Mucosa of descending colon (tissue), 3 donors: ENCODE results near the gene STK40. TPM values are rescaled to one million over a fixed set of nuclear protein-coding genes. Genes with fewer than 3 reads are reported as not detected.

Experiments used
- ATAC-seq: fragments of 200-7000 bp; cut with Tn5 transposase; one replicate; pipeline ENCODE4 v1.9.1; 2020; ENCODE audit warnings: mild to moderate bottlenecking, moderate library complexity
- DNase-seq, 3 donors: peaks; one replicate each; pipeline ENCODE4 v3.0.0-alpha.2; 2020
- H3K36me3 ChIP-seq: fragments of 200-600 bp; one replicate; pipeline ENCODE4 v1.8.0; 2021; ENCODE audit warnings: low read depth, mild to moderate bottlenecking
- H3K4me1 ChIP-seq: fragments of 200-600 bp; one replicate; pipeline ENCODE4 v1.8.0; 2021; ENCODE audit warnings: low read depth, mild to moderate bottlenecking
- H3K4me3 ChIP-seq: fragments of 200-600 bp; one replicate; pipeline ENCODE4 v1.8.0; 2021; ENCODE audit warnings: mild to moderate bottlenecking
- H3K9me3 ChIP-seq: fragments of 200-600 bp; one replicate; pipeline ENCODE4 v1.8.0; 2021; ENCODE audit warnings: mild to moderate bottlenecking
- CTCF ChIP-seq: fragments of 200-600 bp; IDR thresholded peaks from one replicate; pipeline ENCODE4 v1.8.0; 2022; ENCODE audit warnings: antibody characterized with exemption, mild to moderate bottlenecking
- intact Hi-C, 2 donors: fragments of 100-400 bp; cut with DNase I in 1 of 2; cut with micrococcal nuclease in 1 of 2; formaldehyde crosslinking; loops; one replicate each; pipeline versions ENCODE4 v1.11.0 to v1.11.1; 2022; cut with DNase I, micrococcal nuclease
- total RNA-seq, 3 donors: library from RNA; stranded (reverse); fragmentation: NEBNext Ultra II Directional in 2 of 3; extraction: Animal tissue kit (Norgen Biotek cat#: 25700) in 2 of 3; gene quantifications; one replicate each; pipeline versions ENCODE4 v1.2.1 to v1.2.4, GENCODE V29; 2021 to 2023
- donor health status: DM: no; HTN: no; CAD: no; lungs with moderate emphysema.
- donor health status: DM: no; HTN: no; CAD: no.
- donor health status: DM: no; HTN: yes; CAD: no.

STK40 gene
- total RNA-seq, 3 donors from 2014 or later: 51.5 to 85.0 (median 59.4) TPM

DNA sequence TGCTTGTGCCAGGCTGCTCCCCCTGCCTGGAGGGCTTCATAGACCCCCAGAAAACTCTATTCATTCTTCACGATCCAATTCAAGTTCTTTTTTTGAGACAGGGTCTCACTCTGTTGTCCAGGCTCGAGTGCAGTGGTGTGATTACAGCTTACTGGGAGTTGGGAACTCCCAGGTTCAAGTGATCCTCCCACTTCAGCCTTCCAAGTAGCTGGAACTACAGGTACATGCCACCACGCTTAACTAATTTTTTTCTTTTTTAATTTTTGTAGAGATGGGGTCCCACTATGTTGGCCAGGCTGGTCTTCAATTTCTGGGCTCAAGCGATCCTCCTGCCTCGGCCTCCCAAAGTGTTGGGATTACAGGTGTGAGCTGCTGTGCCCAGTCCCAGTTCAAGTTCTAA is 4.3 kb downstream of the STK40 start:
- Histone ChIP-seq H3K4me1 (peaks cover 17% of the 10 kb centered on the region), H3K36me3 (peaks cover 4% of the 10 kb centered on the region), H3K9me3 (no peaks in the 10 kb centered on the region), H3K4me3 (no peak overlapping the region)
- ATAC-seq: no peak
- no peak for TF ChIP-seq CTCF
- intact Hi-C loops: no loop called here
- no peak for DNase-seq

GRCh38 chr1:36380782-36381181 is 4.9 kb downstream of the STK40 start:
- peaks cover 17% of the 10 kb centered on the region for H3K4me1 ChIP-seq
- TF ChIP-seq CTCF: no peak
- ATAC-seq: no peak
- no peak overlapping the region for H3K4me3 ChIP-seq
- DNase-seq: no peak
- peaks cover under 1% of the 10 kb centered on the region for H3K36me3 ChIP-seq
- intact Hi-C loops: no loop called here
- H3K9me3 ChIP-seq: no peaks in the 10 kb centered on the region

GRCh38 chr1:36380143-36380619 is 5.5 kb downstream of the STK40 start:
- Histone ChIP-seq H3K36me3 (no peaks in the 10 kb centered on the region), H3K9me3 (no peaks in the 10 kb centered on the region), H3K4me1 (peaks cover 22% of the 10 kb centered on the region), H3K4me3 (no peak overlapping the region)
- ATAC-seq (no peak), DNase-seq (no peak)
- intact Hi-C loops: no loop called here
- TF ChIP-seq CTCF: no peak

GRCh38 chr1:36377791-36378492 is 7.8 kb downstream of the STK40 start:
- Histone ChIP-seq H3K36me3 (no peaks in the 10 kb centered on the region), H3K9me3 (no peaks in the 10 kb centered on the region), H3K4me3 (no peak overlapping the region), H3K4me1 (peaks cover 32% of the 10 kb centered on the region)
- intact Hi-C loops: no loop called here
- ATAC-seq (no peak), DNase-seq (peak in 1 of 3 donors; percentile 24)
- no peak for TF ChIP-seq CTCF

DNA sequence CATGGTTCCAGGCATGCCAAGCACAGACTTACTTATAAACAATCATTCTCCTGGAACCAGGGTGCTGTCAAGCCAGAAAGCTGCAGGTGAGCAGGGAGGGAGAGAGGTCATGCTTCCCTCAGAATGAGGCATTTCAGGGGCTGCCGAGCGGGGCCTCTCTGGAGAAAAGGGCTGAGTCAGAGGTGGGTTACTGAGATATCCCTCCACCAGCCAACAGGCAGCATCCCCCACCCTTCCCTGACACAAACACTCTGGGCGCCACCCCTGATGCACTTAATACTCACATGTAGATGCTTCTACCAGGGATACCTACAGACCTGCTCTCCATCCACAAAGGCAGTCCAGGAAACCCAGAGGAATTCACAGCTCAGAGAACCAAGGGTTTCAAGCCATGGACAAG is 13.1 kb downstream of the STK40 start:
- ATAC-seq: no peak
- no peaks in the 10 kb centered on the region for H3K36me3 ChIP-seq
- no peak for TF ChIP-seq CTCF
- no peaks in the 10 kb centered on the region for H3K9me3 ChIP-seq
- no peak overlapping the region for H3K4me3 ChIP-seq
- DNase-seq: no peak
- H3K4me1 ChIP-seq: peaks cover 42% of the 10 kb centered on the region
- intact Hi-C loops: no loop called here
